Activated naive CD8-positive, alpha-beta T cell treated with anti-CD3 and anti-CD28 coated beads, Interleukin-2, amount 10 ng/mL, durations not matched to agents 7 days and 5 days (primary cell): Measurements from ENCODE around the gene C1QTNF3. TPM values are rescaled to one million over a fixed set of nuclear protein-coding genes. Genes with fewer than 3 reads are reported as not detected.

Experiments used
- ATAC-seq: fragments of 150-1000 bp; cut with Tn5 transposase; one replicate; pipeline ENCODE4 v1.10.0; 2021; ENCODE audit warnings: low read depth, moderate library complexity
- POLR2A ChIA-PET: fragments of 350-600 bp; sonication (Branson Sonifier 250); formaldehyde crosslinking; loops from one replicate; lab custom pipeline; 2021; ENCODE audit warnings: antibody characterized with exemption; lab: Charles Lee
- DNase-seq: peaks from one replicate; pipeline ENCODE4 v3.0.0; 2021
- H3K27ac Mint-ChIP-seq: one replicate; pipeline ENCODE4 v1.8.0; 2022; ENCODE audit warnings: mild to moderate bottlenecking, mixed read lengths
- H3K27me3 Mint-ChIP-seq: one replicate; pipeline ENCODE4 v1.8.0; 2022; ENCODE audit warnings: mild to moderate bottlenecking, moderate library complexity, mixed read lengths
- H3K36me3 Mint-ChIP-seq: one replicate; pipeline ENCODE4 v1.8.0; 2021; ENCODE audit warnings: mild to moderate bottlenecking, mixed read lengths
- H3K4me1 Mint-ChIP-seq: one replicate; pipeline ENCODE4 v1.8.0; 2021; ENCODE audit warnings: mixed read lengths
- H3K4me3 Mint-ChIP-seq: one replicate; pipeline ENCODE4 v1.8.0; 2022; ENCODE audit warnings: mild to moderate bottlenecking, moderate library complexity, mixed read lengths
- H3K9me3 Mint-ChIP-seq: one replicate; pipeline ENCODE4 v1.8.0; 2021; ENCODE audit warnings: mixed read lengths
- total RNA-seq, 2 experiments: library from RNA; stranded (reverse); gene quantifications; one replicate each; pipeline ENCODE4 v1.2.3, GENCODE V29; 2021

The C1QTNF3 gene
- total RNA-seq, 2 experiments from 2014 or later, result 4.1 to 4.8 TPM

GRCh38 chr5:33968211-33969005 is 74.6 kb downstream of the C1QTNF3 start:
- peaks cover 3% of the 10 kb centered on the region for H3K27me3 Mint-ChIP-seq
- peaks cover 19% of the 10 kb centered on the region for H3K4me1 Mint-ChIP-seq
- POLR2A ChIA-PET, result no interaction called here
- no peak overlapping the region for H3K27ac Mint-ChIP-seq
- no peaks in the 10 kb centered on the region for H3K36me3 Mint-ChIP-seq
- ATAC-seq (no peak), DNase-seq (no peak)
- H3K4me3 Mint-ChIP-seq, result no peak overlapping the region
- no peaks in the 10 kb centered on the region for H3K9me3 Mint-ChIP-seq

Other genes with a start within 250 kb of the C1QTNF3 start
- not detected for gene ADAMTS12, start 151.2 kb downstream of the C1QTNF3 start, total RNA-seq
- gene RXFP3, start 106.8 kb downstream of the C1QTNF3 start, total RNA-seq, result not detected
- gene SLC45A2, start 58.5 kb downstream of the C1QTNF3 start, total RNA-seq, result under 1 TPM in 1 of 2 experiments, not detected in 1; 0.40 TPM
- gene AMACR, start 35.2 kb downstream of the C1QTNF3 start, total RNA-seq, result 1 to 10 TPM; 5.9 to 6.1 TPM